Activated CD4-positive, alpha-beta memory T cell treated with anti-CD3 and anti-CD28 coated beads, Interleukin-2, amount 10 ng/mL, durations not matched to agents 7 days and 5 days (primary cell): ENCODE measurements around the gene KIF13A. TPM values are rescaled to one million over a fixed set of nuclear protein-coding genes. Genes with fewer than 3 reads are reported as not detected.

Source experiments
- CTCF ChIA-PET: fragments of 350-600 bp; sonication (Branson Sonifier 250); formaldehyde crosslinking; loops from one replicate; lab custom pipeline; 2021; ENCODE audit warnings: antibody characterized with exemption, inconsistent platforms; lab: Charles Lee
- POLR2A ChIA-PET: fragments of 350-600 bp; sonication (Branson Sonifier 250); formaldehyde crosslinking; loops from one replicate; lab custom pipeline; 2021; ENCODE audit warnings: antibody characterized with exemption; lab: Charles Lee
- DNase-seq: peaks from one replicate; pipeline ENCODE4 v3.0.0-alpha.2; 2020
- H3K27ac Mint-ChIP-seq: one replicate; pipeline ENCODE4 v1.8.0; 2021; ENCODE audit warnings: mild to moderate bottlenecking, mixed read lengths
- H3K27me3 Mint-ChIP-seq: one replicate; pipeline ENCODE4 v1.8.0; 2021; ENCODE audit warnings: mixed read lengths
- H3K36me3 Mint-ChIP-seq: one replicate; pipeline ENCODE4 v1.8.0; 2021; ENCODE audit warnings: low read depth, mixed read lengths
- H3K4me1 Mint-ChIP-seq: one replicate; pipeline ENCODE4 v1.8.0; 2021; ENCODE audit warnings: mixed read lengths
- H3K4me3 Mint-ChIP-seq: one replicate; pipeline ENCODE4 v1.8.0; 2021; ENCODE audit warnings: mild to moderate bottlenecking, mixed read lengths
- H3K9me3 Mint-ChIP-seq: one replicate; pipeline ENCODE4 v1.8.0; 2021; ENCODE audit warnings: mixed read lengths
- total RNA-seq, 2 experiments: library from RNA; stranded (reverse); gene quantifications; one replicate each; pipeline ENCODE4 v1.2.3, GENCODE V29; 2021

Gene KIF13A
- total RNA-seq, 2 experiments from 2014 or later = not detected

GRCh38 chr6:17972074-17972952 is 15.1 kb downstream of the KIF13A start:
- Mint-ChIP-seq H3K36me3 (no peaks in the 10 kb centered on the region), H3K27ac (no peak overlapping the region), H3K9me3 (no peaks in the 10 kb centered on the region), H3K4me1 (no peaks in the 10 kb centered on the region), H3K27me3 (peaks cover 6% of the 10 kb centered on the region), H3K4me3 (no peak overlapping the region)
- ChIA-PET POLR2A (no interaction called here), CTCF (no interaction called here)
- no peak for DNase-seq

DNA sequence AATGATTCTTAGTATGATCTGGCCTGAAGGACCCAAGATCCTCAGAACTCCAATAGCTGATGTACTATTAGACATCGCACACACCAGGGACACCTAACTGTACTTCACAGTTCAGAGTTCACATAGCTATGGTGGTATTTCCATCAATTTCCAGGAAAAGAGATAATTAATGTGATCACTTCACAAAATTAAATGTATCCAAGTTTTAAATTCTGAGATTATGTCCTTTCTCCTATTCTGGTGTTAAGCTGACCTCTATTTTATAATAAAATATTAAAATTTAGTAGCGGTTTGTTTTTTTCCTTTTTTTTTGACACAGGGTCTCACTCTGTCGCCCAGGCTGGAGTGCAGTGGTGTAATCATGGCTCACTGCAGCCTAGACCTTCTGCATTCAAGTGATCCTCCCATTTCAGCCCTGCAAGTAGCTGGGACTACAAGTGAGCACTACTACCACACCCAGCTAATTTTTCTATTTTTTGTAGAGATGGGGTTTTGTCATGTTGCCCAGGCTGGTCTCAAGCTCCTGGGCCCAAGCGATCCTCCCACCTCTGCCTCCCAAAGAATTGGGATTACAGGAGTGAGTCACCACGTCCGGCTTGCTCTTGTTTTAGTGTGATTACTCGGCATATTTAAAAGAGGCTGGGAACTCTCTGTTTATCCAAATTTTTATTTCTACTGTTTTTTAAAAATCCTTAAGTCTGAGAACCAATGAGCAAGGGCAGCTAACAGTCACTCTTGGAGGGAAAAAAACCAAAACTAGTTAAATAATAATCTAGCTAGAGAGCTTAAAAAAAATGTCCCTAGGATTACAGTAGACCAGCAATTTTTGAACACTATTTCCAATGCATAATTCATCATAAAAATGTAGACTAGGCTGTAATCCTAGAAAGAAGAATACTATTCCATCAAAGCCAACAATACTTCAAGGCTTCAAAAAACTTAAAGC is 16.0 kb downstream of the KIF13A start:
- H3K4me3 Mint-ChIP-seq = no peak overlapping the region
- DNase-seq = no peak
- no peak overlapping the region for H3K27ac Mint-ChIP-seq
- no peaks in the 10 kb centered on the region for H3K36me3 Mint-ChIP-seq
- POLR2A ChIA-PET = no interaction called here
- no peaks in the 10 kb centered on the region for H3K4me1 Mint-ChIP-seq
- peaks cover 6% of the 10 kb centered on the region for H3K27me3 Mint-ChIP-seq
- H3K9me3 Mint-ChIP-seq = no peaks in the 10 kb centered on the region
- CTCF ChIA-PET = no interaction called here

- Mint-ChIP-seq H3K4me3 (no peak overlapping the region), H3K27me3 (peaks cover 6% of the 10 kb centered on the region), H3K27ac (no peak overlapping the region), H3K36me3 (no peaks in the 10 kb centered on the region), H3K4me1 (no peaks in the 10 kb centered on the region), H3K9me3 (no peaks in the 10 kb centered on the region)
- CTCF ChIA-PET = no interaction called here
- no peak for DNase-seq
- POLR2A ChIA-PET = no interaction called here
These were observed 18.6 kb downstream of the KIF13A start for GRCh38 chr6:17968876-17969275.

- CTCF ChIA-PET = interaction anchor here (0.6 kb wide), 1 partner anchor 51 kb away, joined by 3 read pairs; no protein-coding TSS in a partner anchor
- Mint-ChIP-seq H3K36me3 (no peaks in the 10 kb centered on the region), H3K4me1 (no peaks in the 10 kb centered on the region), H3K27ac (no peak overlapping the region), H3K27me3 (peaks cover 3% of the 10 kb centered on the region), H3K4me3 (no peak overlapping the region), H3K9me3 (no peaks in the 10 kb centered on the region)
- no peak for DNase-seq
- POLR2A ChIA-PET = no interaction called here
These were observed 19.5 kb downstream of the KIF13A start for GRCh38 chr6:17967668-17968518.

DNA sequence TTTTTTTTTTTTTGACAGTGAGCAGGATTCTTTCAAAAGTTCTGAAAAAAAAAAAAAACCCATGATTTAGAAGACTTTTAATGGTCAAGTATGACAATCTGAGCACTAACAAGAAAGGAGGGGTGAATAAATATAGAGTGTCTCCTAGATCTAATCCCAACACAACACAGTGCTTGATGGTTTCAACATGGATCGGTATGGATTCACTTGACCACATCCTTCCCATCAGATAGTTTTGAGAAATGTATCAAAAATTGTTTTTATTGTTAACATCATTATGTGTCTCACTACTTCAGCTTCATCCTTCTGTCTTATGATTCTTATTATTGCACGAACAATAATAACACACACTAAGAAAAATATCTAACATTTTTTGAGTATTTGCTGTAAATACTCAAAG is 21.0 kb downstream of the KIF13A start:
- Mint-ChIP-seq H3K9me3 (no peaks in the 10 kb centered on the region), H3K27me3 (peaks cover 5% of the 10 kb centered on the region), H3K4me1 (no peaks in the 10 kb centered on the region), H3K4me3 (no peak overlapping the region), H3K36me3 (no peaks in the 10 kb centered on the region), H3K27ac (no peak overlapping the region)
- ChIA-PET CTCF (no interaction called here), POLR2A (no interaction called here)
- DNase-seq = no peak

- Mint-ChIP-seq H3K4me1 (no peaks in the 10 kb centered on the region), H3K27ac (no peak overlapping the region), H3K4me3 (no peak overlapping the region), H3K9me3 (no peaks in the 10 kb centered on the region), H3K36me3 (no peaks in the 10 kb centered on the region), H3K27me3 (peaks cover 8% of the 10 kb centered on the region)
- CTCF ChIA-PET = no interaction called here
- no peak for DNase-seq
- POLR2A ChIA-PET = no interaction called here
These were observed 22.0 kb downstream of the KIF13A start for GRCh38 chr6:17965397-17965796.

DNA sequence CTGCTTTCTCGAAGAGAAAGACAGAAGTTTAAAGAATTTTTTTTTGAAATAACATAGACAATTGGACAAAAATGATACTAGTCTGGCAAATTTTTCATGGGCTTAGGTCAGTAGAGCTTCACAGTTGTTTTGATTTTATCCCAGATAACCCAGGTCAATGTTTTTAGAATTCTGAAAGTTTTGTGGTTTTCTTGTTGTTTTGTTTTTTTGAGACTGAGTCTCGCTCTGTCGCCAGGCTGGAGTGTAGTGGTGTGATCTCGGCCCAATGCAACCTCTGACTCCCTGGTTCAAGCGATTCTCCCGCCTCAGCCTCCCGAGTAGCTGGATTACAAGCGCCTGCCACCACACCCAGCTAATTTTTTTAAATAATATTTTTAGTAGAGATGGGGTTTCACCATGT is 22.8 kb downstream of the KIF13A start:
- POLR2A ChIA-PET = no interaction called here
- no peak overlapping the region for H3K27ac Mint-ChIP-seq

DNA sequence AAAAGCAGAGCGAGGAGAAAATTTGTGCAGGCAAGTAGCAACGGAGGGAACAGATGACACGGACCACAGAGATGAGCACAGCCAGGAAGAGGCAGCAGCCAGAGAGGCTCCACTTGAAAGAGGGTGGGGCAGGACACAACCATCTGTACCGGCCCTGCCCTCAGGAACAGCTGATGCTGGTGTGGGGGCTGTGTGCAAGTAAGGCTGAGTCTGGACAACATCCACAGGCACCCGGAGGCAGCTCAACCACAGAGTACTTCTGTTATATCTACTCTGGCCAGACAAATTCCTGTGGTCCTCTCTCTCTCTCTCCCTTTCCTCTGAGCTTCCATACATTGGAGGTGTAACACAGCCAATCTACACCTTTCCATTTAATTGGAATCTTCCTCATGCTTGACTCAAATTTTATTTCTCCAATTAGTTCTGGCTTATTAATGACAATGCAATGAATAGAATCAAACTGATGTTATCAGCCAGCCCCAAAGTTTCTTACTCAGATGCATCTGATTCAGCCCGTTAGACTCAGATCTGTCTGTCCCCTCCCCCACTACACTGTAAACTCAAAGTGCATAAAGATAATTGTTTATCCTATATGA is 24.9 kb downstream of the KIF13A start:
- ChIA-PET CTCF (no interaction called here), POLR2A (no interaction called here)
- Mint-ChIP-seq H3K4me1 (no peaks in the 10 kb centered on the region), H3K9me3 (no peaks in the 10 kb centered on the region), H3K27ac (no peak overlapping the region), H3K36me3 (no peaks in the 10 kb centered on the region), H3K4me3 (no peak overlapping the region), H3K27me3 (peaks cover 6% of the 10 kb centered on the region)
- DNase-seq = no peak

More for the DNA sequence above, 22.8 kb downstream of the KIF13A start:
- Mint-ChIP-seq H3K36me3 (no peaks in the 10 kb centered on the region), H3K4me3 (no peak overlapping the region), H3K27me3 (peaks cover 9% of the 10 kb centered on the region), H3K4me1 (no peaks in the 10 kb centered on the region), H3K9me3 (no peaks in the 10 kb centered on the region)
- CTCF ChIA-PET = no interaction called here
- DNase-seq = no peak

GRCh38 chr6:17959302-17959701 is 28.1 kb downstream of the KIF13A start:
- H3K9me3 Mint-ChIP-seq = no peaks in the 10 kb centered on the region
- no peaks in the 10 kb centered on the region for H3K36me3 Mint-ChIP-seq
- no peak overlapping the region for H3K4me3 Mint-ChIP-seq
- peaks cover 6% of the 10 kb centered on the region for H3K27me3 Mint-ChIP-seq
- no peak overlapping the region for H3K27ac Mint-ChIP-seq
- POLR2A ChIA-PET = no interaction called here
- CTCF ChIA-PET = interaction anchor here (0.6 to 0.7 kb wide), 2 partner anchors 639 to 1973 kb away, joined by 3 to 4 read pairs; no protein-coding TSS in a partner anchor
- no peak for DNase-seq
- H3K4me1 Mint-ChIP-seq = no peaks in the 10 kb centered on the region

DNA sequence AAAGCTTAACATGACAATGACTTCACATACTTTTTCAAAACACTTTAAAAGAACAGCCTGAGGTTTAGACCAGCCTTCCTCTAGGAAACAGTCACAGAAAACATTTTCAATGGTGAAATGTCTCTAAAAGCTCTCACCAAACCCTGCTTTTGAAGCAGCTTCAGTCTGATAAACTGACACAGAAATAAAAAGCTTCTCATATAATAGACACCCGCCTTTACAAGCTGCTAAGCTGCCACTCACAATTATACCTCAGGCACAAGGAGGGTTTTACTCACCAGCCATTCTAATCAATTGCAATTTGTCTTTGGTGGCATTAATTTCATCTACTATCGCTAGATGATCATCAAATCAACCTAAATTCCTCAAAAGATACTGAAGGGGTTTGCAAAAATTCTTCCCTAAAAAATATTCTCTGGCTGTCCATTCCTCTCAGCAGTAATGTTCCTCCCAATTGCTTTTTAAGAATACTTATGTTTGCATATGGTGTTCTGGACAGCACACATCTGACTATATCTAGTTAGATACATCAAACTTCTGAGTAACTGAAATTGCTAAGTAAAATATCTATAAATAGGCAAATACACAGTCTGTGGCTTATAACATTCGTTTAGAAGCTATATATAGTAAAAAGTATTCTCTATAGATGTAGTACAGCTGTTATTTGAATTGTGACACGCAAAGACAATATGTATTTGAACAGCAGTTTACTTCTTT is 29.4 kb downstream of the KIF13A start:
- Mint-ChIP-seq H3K4me3 (no peak overlapping the region), H3K27ac (no peak overlapping the region), H3K27me3 (peaks cover 6% of the 10 kb centered on the region), H3K36me3 (no peaks in the 10 kb centered on the region), H3K4me1 (no peaks in the 10 kb centered on the region), H3K9me3 (no peaks in the 10 kb centered on the region)
- POLR2A ChIA-PET = no interaction called here
- no peak for DNase-seq
- CTCF ChIA-PET = no interaction called here

- Mint-ChIP-seq H3K9me3 (no peaks in the 10 kb centered on the region), H3K27me3 (peaks cover 6% of the 10 kb centered on the region), H3K4me3 (no peak overlapping the region), H3K27ac (no peak overlapping the region), H3K36me3 (no peaks in the 10 kb centered on the region), H3K4me1 (no peaks in the 10 kb centered on the region)
- CTCF ChIA-PET = no interaction called here
- DNase-seq = no peak
- POLR2A ChIA-PET = no interaction called here
These were observed 29.9 kb downstream of the KIF13A start for GRCh38 chr6:17957498-17957897.

DNA sequence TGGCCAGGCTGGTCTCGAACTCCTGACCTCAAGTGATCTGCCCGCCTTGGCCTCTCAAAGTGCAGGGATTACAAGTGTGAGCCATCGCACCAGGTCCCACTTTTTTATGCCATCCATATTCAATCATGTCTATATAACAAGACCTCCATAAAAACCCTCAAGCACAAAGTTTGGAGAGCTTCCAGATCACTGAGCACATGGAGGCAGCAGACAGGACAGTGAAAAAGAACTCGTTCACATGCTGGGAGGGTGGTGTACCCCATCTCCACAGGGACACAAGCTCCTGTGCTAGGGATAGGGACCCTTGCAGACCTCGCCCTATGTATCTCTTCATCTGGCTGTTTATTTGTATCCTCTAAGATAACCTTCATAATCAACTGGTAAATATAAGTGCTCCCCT is 30.3 kb downstream of the KIF13A start:
- Mint-ChIP-seq H3K4me3 (no peak overlapping the region), H3K36me3 (no peaks in the 10 kb centered on the region), H3K4me1 (no peaks in the 10 kb centered on the region), H3K27me3 (peaks cover 4% of the 10 kb centered on the region), H3K27ac (no peak overlapping the region), H3K9me3 (no peaks in the 10 kb centered on the region)
- no peak for DNase-seq
- ChIA-PET CTCF (no interaction called here), POLR2A (no interaction called here)
